A549 (cell line): ENCODE data around the gene EFNA5. TPM values are rescaled to one million over a fixed set of nuclear protein-coding genes. Genes with fewer than 3 reads are reported as not detected.

Source experiments
- ATAC-seq, 2 experiments: fragments of 200-7000 bp in 1 of 2; fragments of >200 bp in 1 of 2; cut with Nextera tagmentation in 1 of 2; cut with Tn5 transposase in 1 of 2; 3 replicates each; pipeline versions ENCODE4 v1.8.0 to v1.9.1; 2018 to 2020; ENCODE audit warnings: mild to moderate bottlenecking in 1 of 2, moderate library complexity in 1 of 2
- CTCF ChIA-PET: fragments of 300-600 bp; sonication (Branson Sonifier 250); formaldehyde crosslinking; extraction: SDS; loops from one replicate; lab custom pipeline; 2021; ENCODE audit warnings: antibody characterized with exemption, inconsistent platforms; lab: Yijun Ruan, JAX
- POLR2A ChIA-PET: fragments of 350-600 bp; formaldehyde crosslinking; extraction: SDS; loops from one replicate; lab custom pipeline; 2021; ENCODE audit warnings: antibody characterized with exemption, inconsistent platforms; lab: Yijun Ruan, JAX
- DNase-seq, 2 experiments: peaks; one replicate each; pipeline versions ENCODE4 v3.0.0 to v3.0.0-alpha.2; 2011 to 2016; ENCODE audit warnings: low read depth in 1 of 2, low spot score in 1 of 2
- FAIRE-seq: peaks from 2 replicates; lab custom pipeline; 2011; peaks lifted over from hg19 to GRCh38; lab: Jason Lieb, UNC
- H3K27ac ChIP-seq, 2 experiments: fragments of >200 bp; sonication (Bioruptor Twin); formaldehyde crosslinking; 3 replicates each; pipeline ENCODE4 v1.5.1; 2016 to 2017
- H3K4me1 ChIP-seq: fragments of >200 bp; sonication (Bioruptor Twin); formaldehyde crosslinking; 3 replicates; pipeline ENCODE4 v1.6.1; 2016
- H3K4me2 ChIP-seq: fragments of >200 bp; sonication (Bioruptor Twin); formaldehyde crosslinking; 3 replicates; pipeline ENCODE4 v1.6.1; 2016
- H3K4me3 ChIP-seq: fragments of >200 bp; sonication (Bioruptor Twin); formaldehyde crosslinking; 3 replicates; pipeline ENCODE4 v1.5.1; 2016
- H3K9me3 ChIP-seq: fragments of >200 bp; sonication (Bioruptor Twin); formaldehyde crosslinking; 3 replicates; pipeline ENCODE4 v1.6.1; 2016
- ATOH8 ChIP-seq: fragments of 250-450 bp; sonication (Bioruptor Pico); IDR thresholded peaks from 2 replicates; pipeline ENCODE4 v1.5.0; 2020; ENCODE audit warnings: low read depth, mild to moderate bottlenecking, moderate library complexity
- CBX2 ChIP-seq: fragments of 200-600 bp; sonication (generic); IDR thresholded peaks from 2 replicates; pipeline ENCODE4 v1.6.1; 2016; ENCODE audit warnings: low read depth, mild to moderate bottlenecking, borderline replicate concordance
- CEBPB ChIP-seq, 2 experiments: fragments of >200 bp in 1 of 2; sonication (Bioruptor Twin) in 1 of 2; formaldehyde crosslinking in 1 of 2; IDR thresholded peaks; 2 replicates each; pipeline ENCODE4 v1.6.1; 2012 to 2016
- CHD2 ChIP-seq: fragments of 150-350 bp; IDR thresholded peaks from 2 replicates; pipeline ENCODE4 v1.6.1; 2014; ENCODE audit warnings: low read length; ENCODE audit not compliant: partially characterized antibody
- CHD4 ChIP-seq: fragments of 200-600 bp; sonication (generic); IDR thresholded peaks from 2 replicates; pipeline ENCODE4 v1.6.1; 2016; ENCODE audit warnings: antibody characterized with exemption, mild to moderate bottlenecking, borderline replicate concordance
- EHF ChIP-seq: fragments of 250-450 bp; sonication (Bioruptor Pico); IDR thresholded peaks from 2 replicates; pipeline ENCODE4 v1.5.0; 2020; ENCODE audit warnings: mild to moderate bottlenecking
- EHMT2 ChIP-seq: fragments of 200-600 bp; sonication (generic); IDR thresholded peaks from 2 replicates; pipeline ENCODE4 v1.6.1; 2016; ENCODE audit warnings: antibody characterized with exemption, low read depth, mild to moderate bottlenecking, moderate library complexity
- ELK1 ChIP-seq: fragments of 150-350 bp; IDR thresholded peaks from 2 replicates; pipeline ENCODE4 v1.6.1; 2014; ENCODE audit warnings: low read depth, mild to moderate bottlenecking, low read length
- EP300 ChIP-seq, 2 experiments: fragments of >200 bp; sonication (Bioruptor Twin); formaldehyde crosslinking; IDR thresholded peaks; 2 replicates in 1 of 2; 3 replicates in 1 of 2; pipeline ENCODE4 v1.6.1; 2016 to 2017
- FOSB ChIP-seq: fragments of 250-450 bp; sonication (Bioruptor Pico); IDR thresholded peaks from 2 replicates; pipeline ENCODE4 v1.5.0; 2020; ENCODE audit warnings: mild to moderate bottlenecking, moderate library complexity
- FOXS1 ChIP-seq: fragments of 250-450 bp; sonication (Bioruptor Pico); IDR thresholded peaks from 2 replicates; pipeline ENCODE4 v1.5.0; 2020; ENCODE audit warnings: mild to moderate bottlenecking, moderate library complexity
- HDAC2 ChIP-seq: fragments of 200-600 bp; sonication (generic); IDR thresholded peaks from 2 replicates; pipeline ENCODE4 v1.6.1; 2016
- HOXA7 ChIP-seq: fragments of 250-450 bp; sonication (Bioruptor Pico); IDR thresholded peaks from 2 replicates; pipeline ENCODE4 v1.5.0; 2020; ENCODE audit warnings: mild to moderate bottlenecking, moderate library complexity
- HOXB5 ChIP-seq: fragments of 250-450 bp; sonication (Bioruptor Pico); IDR thresholded peaks from 2 replicates; pipeline ENCODE4 v1.5.0; 2020; ENCODE audit warnings: mild to moderate bottlenecking, moderate library complexity
- KDM1A ChIP-seq: fragments of 200-600 bp; sonication (generic); IDR thresholded peaks from 2 replicates; pipeline ENCODE4 v1.6.1; 2016; ENCODE audit warnings: low read depth, mild to moderate bottlenecking
- MAX ChIP-seq: IDR thresholded peaks from 2 replicates; pipeline ENCODE4 v1.6.1; 2012
- NR3C1 ChIP-seq: fragments of >200 bp; sonication (Bioruptor Twin); formaldehyde crosslinking; IDR thresholded peaks from 3 replicates; pipeline ENCODE4 v1.6.1; 2017
- POLR2AphosphoS2 ChIP-seq: conservative IDR thresholded peaks from 2 replicates; pipeline ENCODE4 v1.6.1; 2012; ENCODE audit warnings: low read length, improper control_type of control experiment, inconsistent platforms
- RARB ChIP-seq: fragments of 250-450 bp; sonication (Bioruptor Pico); IDR thresholded peaks from 2 replicates; pipeline ENCODE4 v1.8.0; 2021; ENCODE audit warnings: mild to moderate bottlenecking, moderate library complexity
- REST ChIP-seq: fragments of 200-600 bp; sonication (generic); IDR thresholded peaks from 2 replicates; pipeline ENCODE4 v1.6.1; 2016; ENCODE audit warnings: antibody characterized with exemption, mild to moderate bottlenecking, moderate library complexity
- TP53 ChIP-seq: fragments of 250-450 bp; sonication (Bioruptor Pico); IDR thresholded peaks from 2 replicates; pipeline ENCODE4 v1.5.0; 2021; ENCODE audit warnings: mild to moderate bottlenecking, moderate library complexity
- USF2 ChIP-seq: fragments of 450-650 bp; IDR thresholded peaks from 2 replicates; pipeline ENCODE4 v1.6.1; 2014; ENCODE audit warnings: antibody characterized with exemption
- ZC3H11A ChIP-seq: fragments of 450-650 bp; IDR thresholded peaks from 2 replicates; pipeline ENCODE4 v1.6.1; 2014; ENCODE audit warnings: antibody characterized with exemption, mild to moderate bottlenecking
- WGBS: methylation state at CpG from one replicate; pipeline ENCODE4 v1.1.6; 2017; ENCODE audit errors: missing lambda C conversion rate; 5-methylcytosine and 5-hydroxymethylcytosine counted together
- polyA plus RNA-seq, 4 experiments: library from polyadenylated mRNA; depleted of rRNA in 3 of 4; stranded (reverse); fragments of >200 nt; fragmentation: RNase III in 1 of 4; extraction: RNeasy Plus Mini Kit Qiagen cat#74134 plus additional on column Dnase treatment in 1 of 4; gene quantifications; 2 replicates in 3 of 4; 3 replicates in 1 of 4; pipeline ENCODE4 v1.2.3, GENCODE V29; 2011 to 2017

The EFNA5 gene
- polyA plus RNA-seq, 2 of the 4 experiments (the other 2 are of a cell fraction) = 8.5 to 20.7 TPM

- TF ChIP-seq CEBPB (IDR thresholded peaks at IDR 0.05) = no peak
- TF ChIP-seq ELK1 = no peak
- no peak for TF ChIP-seq REST
- TF ChIP-seq ZC3H11A = no peak
- no peak for TF ChIP-seq CBX2
Measured at GRCh38 chr5:107422494-107422893, 248.2 kb downstream of the EFNA5 start (continued).

- peaks cover 70% of the 10 kb centered on the region for H3K4me1 ChIP-seq
- TF ChIP-seq CBX2 (no peak), TP53 (no peak), CHD2 (no peak), CHD4 (no peak), HOXB5 (CRISPR knock-in tag) (no peak), FOSB (no peak), NR3C1 (no peak), EHF (no peak), KDM1A (no peak), EP300 (IDR thresholded peaks at IDR 0.05) (no peak), MAX (no peak), POLR2AphosphoS2 (no peak), HOXA7 (CRISPR knock-in tag) (no peak), FOXS1 (CRISPR knock-in tag) (no peak)
- no peak overlapping the region; a peak in 1 of 6 replicates for H3K27ac ChIP-seq
- no peak for ATAC-seq
- POLR2A ChIA-PET = no interaction called here
- CTCF ChIA-PET = no interaction called here
- peak overlapping the region; percentile 11; the same call in 1 of the 3 replicates for H3K4me2 ChIP-seq
- no peak for FAIRE-seq
- DNase-seq = no peak
- WGBS = 45% methylated on average over 3 of the region's 3 CpGs
- H3K9me3 ChIP-seq = no peaks in the 10 kb centered on the region
- H3K4me3 ChIP-seq = no peak overlapping the region
Measured at GRCh38 chr5:107419498-107419897, 251.2 kb downstream of the EFNA5 start.

- Histone ChIP-seq H3K9me3 (no peaks in the 10 kb centered on the region), H3K4me2 (peak overlapping the region; percentile 2; the same call in 1 of the 3 replicates), H3K27ac (no peak overlapping the region; a peak in 1 of 6 replicates), H3K4me3 (no peak overlapping the region), H3K4me1 (peaks cover 64% of the 10 kb centered on the region)
- WGBS = 86% methylated on average over 2 of the region's 2 CpGs
- DNase-seq = no peak
- TF ChIP-seq RARB (CRISPR knock-in tag) = no peak
- no peak for TF ChIP-seq USF2
- no peak for TF ChIP-seq HDAC2
- TF ChIP-seq ATOH8 (CRISPR knock-in tag) = no peak
- no peak for TF ChIP-seq EHMT2
- POLR2A ChIA-PET = no interaction called here
- FAIRE-seq = no peak
- no peak for ATAC-seq
- CTCF ChIA-PET = no interaction called here
Measured at GRCh38 chr5:107418902-107419301, 251.8 kb downstream of the EFNA5 start.
